Ishikawa (cell line): ENCODE results near the gene OTP.
A peak's percentile ranks its signal among the peaks of the same experiment; 100 is the strongest.

Experiments
- CEBPB ChIP-seq: IDR thresholded peaks from 2 replicates; pipeline ENCODE4 v1.6.1; 2012
- EGR1 ChIP-seq: IDR thresholded peaks from 2 replicates; pipeline ENCODE4 v1.6.1; 2012
- EP300 ChIP-seq: IDR thresholded peaks from 2 replicates; pipeline ENCODE4 v1.6.1; 2012; ENCODE audit warnings: borderline replicate concordance
- FOXM1 ChIP-seq: IDR thresholded peaks from 2 replicates; pipeline ENCODE4 v1.6.1; 2012; ENCODE audit warnings: low read depth, borderline replicate concordance
- NFIC ChIP-seq: IDR thresholded peaks from 2 replicates; pipeline ENCODE4 v1.6.1; 2012
- RAD21 ChIP-seq: IDR thresholded peaks from 2 replicates; pipeline ENCODE4 v1.6.1; 2012; ENCODE audit warnings: low read depth
- TAF1 ChIP-seq: IDR thresholded peaks from 2 replicates; pipeline ENCODE4 v1.6.1; 2012; ENCODE audit warnings: low read depth, mild to moderate bottlenecking
- TCF12 ChIP-seq: IDR thresholded peaks from 2 replicates; pipeline ENCODE4 v1.6.1; 2012; ENCODE audit warnings: low read depth
- TEAD4 ChIP-seq: IDR thresholded peaks from 2 replicates; pipeline ENCODE4 v1.6.1; 2012
- YY1 ChIP-seq: IDR thresholded peaks from 2 replicates; pipeline ENCODE4 v1.6.1; 2012; ENCODE audit warnings: low read depth
- ZBTB7A ChIP-seq: IDR thresholded peaks from 2 replicates; pipeline ENCODE4 v1.6.1; 2012; ENCODE audit warnings: low read depth
- TF ChIP-seq, protein P1 (sequence below): IDR thresholded peaks from 2 replicates; pipeline ENCODE4 v1.6.1; 2012; ENCODE audit warnings: low read depth, mild to moderate bottlenecking
- TF ChIP-seq, protein P2 (sequence below): IDR thresholded peaks from 2 replicates; pipeline ENCODE4 v1.6.1; 2012
- TF ChIP-seq, protein P3 (sequence below): IDR thresholded peaks from 2 replicates; pipeline ENCODE4 v1.6.1; 2012

DNA sequence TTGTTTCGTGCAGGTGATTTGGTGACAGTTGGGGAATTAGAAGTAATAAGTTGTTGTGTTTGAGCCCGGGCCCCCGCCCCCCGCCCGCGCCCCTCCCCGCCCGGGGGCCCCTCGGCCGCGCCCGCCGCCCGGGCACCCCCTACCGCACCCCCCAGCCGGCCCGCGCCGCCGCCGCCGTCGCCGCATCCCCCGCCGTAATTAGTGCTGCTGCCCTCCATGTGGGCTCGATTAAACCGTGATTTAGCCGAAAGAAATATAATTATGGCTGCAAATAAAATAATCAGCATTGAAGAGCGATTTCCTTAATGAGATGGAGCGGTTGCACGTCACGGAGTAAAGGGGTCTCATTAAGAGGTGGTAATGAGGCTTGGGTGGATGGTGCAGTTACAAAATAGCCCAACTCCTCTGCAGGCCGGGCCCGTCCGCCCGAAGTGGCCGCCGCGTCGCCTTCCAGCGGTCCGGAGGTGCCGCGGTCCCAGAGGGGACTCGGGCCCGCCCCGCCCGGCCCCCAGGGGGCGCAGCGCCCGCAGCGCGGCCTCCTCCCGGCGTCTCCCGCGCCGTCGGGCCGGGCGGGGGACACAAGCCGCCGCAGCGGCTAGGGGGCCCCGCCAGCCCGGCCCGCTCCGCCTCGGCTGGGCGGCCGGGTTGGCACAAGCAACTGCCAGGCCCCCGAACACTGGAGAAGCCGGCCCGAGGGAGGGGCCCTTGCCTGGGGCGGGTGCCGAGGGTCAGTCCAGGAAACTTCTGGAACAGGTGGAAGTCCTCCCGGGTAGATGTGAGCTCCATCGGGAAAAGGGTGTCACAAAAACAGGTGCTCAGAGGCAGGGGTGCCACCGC, 6.9 kb upstream of the OTP start:
- TF ChIP-seq FOXM1 = no peak
- TF ChIP-seq RAD21 = peak; percentile 25; the same call in 1 of the 2 replicates
- TF ChIP-seq YY1 = no peak
- no peak for TF ChIP-seq CEBPB
- TF ChIP-seq TAF1 = no peak
- TF ChIP-seq, protein P1, sequence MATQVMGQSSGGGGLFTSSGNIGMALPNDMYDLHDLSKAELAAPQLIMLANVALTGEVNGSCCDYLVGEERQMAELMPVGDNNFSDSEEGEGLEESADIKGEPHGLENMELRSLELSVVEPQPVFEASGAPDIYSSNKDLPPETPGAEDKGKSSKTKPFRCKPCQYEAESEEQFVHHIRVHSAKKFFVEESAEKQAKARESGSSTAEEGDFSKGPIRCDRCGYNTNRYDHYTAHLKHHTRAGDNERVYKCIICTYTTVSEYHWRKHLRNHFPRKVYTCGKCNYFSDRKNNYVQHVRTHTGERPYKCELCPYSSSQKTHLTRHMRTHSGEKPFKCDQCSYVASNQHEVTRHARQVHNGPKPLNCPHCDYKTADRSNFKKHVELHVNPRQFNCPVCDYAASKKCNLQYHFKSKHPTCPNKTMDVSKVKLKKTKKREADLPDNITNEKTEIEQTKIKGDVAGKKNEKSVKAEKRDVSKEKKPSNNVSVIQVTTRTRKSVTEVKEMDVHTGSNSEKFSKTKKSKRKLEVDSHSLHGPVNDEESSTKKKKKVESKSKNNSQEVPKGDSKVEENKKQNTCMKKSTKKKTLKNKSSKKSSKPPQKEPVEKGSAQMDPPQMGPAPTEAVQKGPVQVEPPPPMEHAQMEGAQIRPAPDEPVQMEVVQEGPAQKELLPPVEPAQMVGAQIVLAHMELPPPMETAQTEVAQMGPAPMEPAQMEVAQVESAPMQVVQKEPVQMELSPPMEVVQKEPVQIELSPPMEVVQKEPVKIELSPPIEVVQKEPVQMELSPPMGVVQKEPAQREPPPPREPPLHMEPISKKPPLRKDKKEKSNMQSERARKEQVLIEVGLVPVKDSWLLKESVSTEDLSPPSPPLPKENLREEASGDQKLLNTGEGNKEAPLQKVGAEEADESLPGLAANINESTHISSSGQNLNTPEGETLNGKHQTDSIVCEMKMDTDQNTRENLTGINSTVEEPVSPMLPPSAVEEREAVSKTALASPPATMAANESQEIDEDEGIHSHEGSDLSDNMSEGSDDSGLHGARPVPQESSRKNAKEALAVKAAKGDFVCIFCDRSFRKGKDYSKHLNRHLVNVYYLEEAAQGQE = no peak
- TF ChIP-seq, protein P2, sequence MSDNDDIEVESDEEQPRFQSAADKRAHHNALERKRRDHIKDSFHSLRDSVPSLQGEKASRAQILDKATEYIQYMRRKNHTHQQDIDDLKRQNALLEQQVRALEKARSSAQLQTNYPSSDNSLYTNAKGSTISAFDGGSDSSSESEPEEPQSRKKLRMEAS = no peak
- TF ChIP-seq EP300 = no peak
- no peak for TF ChIP-seq TCF12
- TF ChIP-seq, protein P3, sequence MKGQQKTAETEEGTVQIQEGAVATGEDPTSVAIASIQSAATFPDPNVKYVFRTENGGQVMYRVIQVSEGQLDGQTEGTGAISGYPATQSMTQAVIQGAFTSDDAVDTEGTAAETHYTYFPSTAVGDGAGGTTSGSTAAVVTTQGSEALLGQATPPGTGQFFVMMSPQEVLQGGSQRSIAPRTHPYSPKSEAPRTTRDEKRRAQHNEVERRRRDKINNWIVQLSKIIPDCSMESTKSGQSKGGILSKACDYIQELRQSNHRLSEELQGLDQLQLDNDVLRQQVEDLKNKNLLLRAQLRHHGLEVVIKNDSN = no peak
- no peak for TF ChIP-seq ZBTB7A
- no peak for TF ChIP-seq NFIC
- TF ChIP-seq EGR1 = no peak
- no peak for TF ChIP-seq TEAD4
